ENCODE data around the gene CYTH1. TPM values are rescaled to one million over a fixed set of nuclear protein-coding genes. Genes with fewer than 3 reads are reported as not detected.

Gene CYTH1
- total RNA-seq, 1 experiment from 2014 or later, result 9.7 TPM

DNA sequence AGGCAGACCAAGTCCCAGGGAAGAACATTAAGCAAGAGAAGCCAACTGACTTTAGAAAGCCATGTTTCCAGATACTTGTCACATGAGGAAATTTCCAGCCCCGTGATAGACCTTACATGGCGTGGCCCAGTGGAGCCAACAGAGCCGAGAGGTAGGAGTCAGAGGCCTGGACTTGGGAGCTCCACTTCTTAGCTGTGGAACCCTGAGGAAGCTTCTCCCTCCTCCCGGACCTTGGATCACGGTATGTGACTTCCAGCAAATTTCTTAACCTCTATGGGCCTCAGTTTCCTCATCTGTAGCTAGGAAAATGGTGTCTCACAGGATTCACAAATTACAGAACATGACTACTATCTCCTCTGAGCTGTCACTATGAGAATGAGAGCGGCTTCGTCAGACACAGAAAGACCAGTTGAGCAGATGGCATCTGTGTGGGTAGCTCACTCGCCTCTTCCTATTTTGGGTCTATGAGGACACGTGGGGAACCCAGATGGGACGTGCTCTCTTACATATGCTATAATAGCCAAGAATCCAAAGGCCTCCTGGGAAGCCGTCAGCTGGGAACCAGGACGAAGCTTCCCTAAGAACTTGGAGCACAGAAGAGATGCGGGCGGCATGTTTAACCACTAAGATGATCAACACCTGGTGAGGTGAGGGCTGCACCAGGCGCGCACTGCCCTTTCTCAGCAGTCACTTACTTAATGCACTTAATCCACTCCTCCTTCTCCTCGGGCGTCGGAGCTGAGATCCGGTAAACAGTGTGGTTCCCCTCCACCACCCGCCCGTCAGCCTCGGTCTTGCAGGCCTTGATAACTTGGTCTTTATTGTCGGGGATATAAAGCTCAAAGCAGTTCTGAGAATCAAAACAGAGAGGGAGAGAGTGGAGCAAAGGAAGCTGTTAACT, 102.3 kb downstream of the CYTH1 start:
- Histone ChIP-seq H3K23ac (ENCODE audit: insufficient read length, low read depth, low read length) (no peak overlapping the region), H3T11ph (ENCODE audit: low read length) (no peak overlapping the region), H3K9ac (ENCODE audit: extremely low read depth, insufficient read length, low read length) (no peak overlapping the region), H3K4me2 (ENCODE audit: insufficient read depth, insufficient read length, low read length) (no peak overlapping the region), H4K91ac (ENCODE audit: insufficient read length, low read depth, low read length) (no peak overlapping the region), H2BK5ac (ENCODE audit: insufficient read length, low read length) (no peak overlapping the region), H2AFZ (ENCODE audit: low read length) (no peak overlapping the region), H3K23me2 (ENCODE audit: insufficient read length, low read depth, low read length, poor library complexity, severe bottlenecking) (no peaks in the 10 kb centered on the region), H3K79me1 (ENCODE audit: insufficient read depth, low read depth, low read length, poor library complexity, severe bottlenecking) (no peaks in the 10 kb centered on the region), H3K18ac (ENCODE audit: insufficient read length, low read depth, low read length) (no peak overlapping the region), H2BK20ac (ENCODE audit: low read depth, low read length, poor library complexity, severe bottlenecking) (no peak overlapping the region), H3K9me3 (ENCODE audit: control insufficient read depth, low read depth, low read length) (no peaks in the 10 kb centered on the region), H3K14ac (ENCODE audit: insufficient read depth, low read length) (no peak overlapping the region), H3K27me3 (ENCODE audit: insufficient read depth, low read length) (no peaks in the 10 kb centered on the region), H4K8ac (replicated peaks; ENCODE audit: insufficient read length, low read depth, low read length) (no peak overlapping the region), H2BK15ac (ENCODE audit: low read depth, low read length) (no peak overlapping the region), H3K79me2 (ENCODE audit: insufficient read depth, low read length) (no peaks in the 10 kb centered on the region), H4K5ac (ENCODE audit: insufficient read length, low read depth, low read length) (no peak overlapping the region), H3K4ac (ENCODE audit: low read depth, low read length) (no peak overlapping the region), H3K4me1 (ENCODE audit: insufficient read depth, low read length) (no peaks in the 10 kb centered on the region), H4K20me1 (ENCODE audit: control insufficient read depth, insufficient read depth, insufficient read length) (peaks cover 2% of the 10 kb centered on the region), H2BK12ac (ENCODE audit: insufficient read length, low read depth, low read length) (no peak overlapping the region), H3K27ac (ENCODE audit: insufficient read length, low read depth, low read length) (no peak overlapping the region), H3K56ac (ENCODE audit: insufficient read length, low read depth, low read length) (no peak overlapping the region), H2AK5ac (ENCODE audit: insufficient read length, low read length) (no peak overlapping the region), H2BK120ac (ENCODE audit: low read depth, low read length, poor library complexity, severe bottlenecking) (no peak overlapping the region)
- Mint-ChIP-seq H3K9me3 (no peaks in the 10 kb centered on the region), H3K4me1 (peaks cover 20 to 25% of the 10 kb centered on the region in 2 experiments), H3K27me3 (ENCODE audit: low read depth) (no peaks in the 10 kb centered on the region), H3K36me3 (ENCODE audit: insufficient read depth in 1 of 3, low read depth in 3 of 3) (peaks cover 0 to 8% (median 5%) of the 10 kb centered on the region in 3 experiments; a peak in 4 of 7 replicates), H3K27ac (no peak overlapping the region; a peak in 1 of 7 replicates), H3K4me3 (no peak overlapping the region)
- no CpG with 5 or more reads among the region's 24 CpGs for WGBS (ENCODE audit: extremely low coverage, insufficient read length, low lambda C conversion rate)
- DNase-seq, result no peak
- TF ChIP-seq, protein P1, sequence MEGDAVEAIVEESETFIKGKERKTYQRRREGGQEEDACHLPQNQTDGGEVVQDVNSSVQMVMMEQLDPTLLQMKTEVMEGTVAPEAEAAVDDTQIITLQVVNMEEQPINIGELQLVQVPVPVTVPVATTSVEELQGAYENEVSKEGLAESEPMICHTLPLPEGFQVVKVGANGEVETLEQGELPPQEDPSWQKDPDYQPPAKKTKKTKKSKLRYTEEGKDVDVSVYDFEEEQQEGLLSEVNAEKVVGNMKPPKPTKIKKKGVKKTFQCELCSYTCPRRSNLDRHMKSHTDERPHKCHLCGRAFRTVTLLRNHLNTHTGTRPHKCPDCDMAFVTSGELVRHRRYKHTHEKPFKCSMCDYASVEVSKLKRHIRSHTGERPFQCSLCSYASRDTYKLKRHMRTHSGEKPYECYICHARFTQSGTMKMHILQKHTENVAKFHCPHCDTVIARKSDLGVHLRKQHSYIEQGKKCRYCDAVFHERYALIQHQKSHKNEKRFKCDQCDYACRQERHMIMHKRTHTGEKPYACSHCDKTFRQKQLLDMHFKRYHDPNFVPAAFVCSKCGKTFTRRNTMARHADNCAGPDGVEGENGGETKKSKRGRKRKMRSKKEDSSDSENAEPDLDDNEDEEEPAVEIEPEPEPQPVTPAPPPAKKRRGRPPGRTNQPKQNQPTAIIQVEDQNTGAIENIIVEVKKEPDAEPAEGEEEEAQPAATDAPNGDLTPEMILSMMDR (conservative IDR thresholded peaks at IDR 0.05), result no peak
